ENCODE results near the gene ARL4D.
"Not testable (repeated sequence)": the region's sequence is repeated elsewhere in the genome, so short reads cannot be mapped to it uniquely, and the experiment has no call there.

ARL4D gene

GRCh38 chr17:43389046-43389947 is 9.5 kb upstream of the ARL4D start:
- ChIA-PET CTCF (interaction anchor here (1.1 to 2.8 kb wide), 9 partner anchors 8 to 95 kb away, joined by 3 to 26 read pairs (median 8); partner anchors contain the start of gene DHX8), POLR2A (interaction anchor here (1.2 to 4.8 kb wide), 5 partner anchors 9 to 94 kb away, joined by 3 to 79 read pairs (median 12); partner anchors contain the start of genes ARL4D and DHX8)
- DNase-seq (ENCODE audit: extremely low spot score): peak; percentile 77
- peak; percentile 87 for TF ChIP-seq CTCF (IDR thresholded peaks at IDR 0.05; ENCODE audit: control extremely low read depth, extremely low read depth, low read depth, missing control alignments)

GRCh38 chr17:43392397-43392796 is 6.4 kb upstream of the ARL4D start:
- TF ChIP-seq CTCF (IDR thresholded peaks at IDR 0.05; ENCODE audit: control extremely low read depth, extremely low read depth, low read depth, missing control alignments): no peak
- CTCF ChIA-PET: interaction anchor here (0.8 to 11.8 kb wide), 10 partner anchors 10 to 281 kb away, joined by 3 to 266 read pairs (median 4); partner anchors contain the start of gene DHX8
- DNase-seq (ENCODE audit: extremely low spot score): no peak
- POLR2A ChIA-PET: interaction anchor here (1.5 kb wide), 1 partner anchor 32 kb away, joined by 4 read pairs; no protein-coding TSS in a partner anchor

GRCh38 chr17:43393944-43394482 is 4.8 kb upstream of the ARL4D start:
- DNase-seq (ENCODE audit: extremely low spot score): peak; percentile 86
- POLR2A ChIA-PET: interaction anchor here (1.5 to 2.1 kb wide), 2 partner anchors 26 to 33 kb away, joined by 4 to 7 read pairs; no protein-coding TSS in a partner anchor
- CTCF ChIA-PET: interaction anchor here (0.7 to 11.8 kb wide), 31 partner anchors 8 to 578 kb away, joined by 3 to 266 read pairs (median 4); partner anchors contain the start of gene DHX8
- TF ChIP-seq CTCF (IDR thresholded peaks at IDR 0.05; ENCODE audit: control extremely low read depth, extremely low read depth, low read depth, missing control alignments): peak; percentile 83

GRCh38 chr17:43394696-43395095 is 4.1 kb upstream of the ARL4D start:
- POLR2A ChIA-PET: interaction anchor here (2.1 kb wide), 1 partner anchor 27 kb away, joined by 7 read pairs; no protein-coding TSS in a partner anchor
- CTCF ChIA-PET: interaction anchor here (0.8 to 11.8 kb wide), 24 partner anchors 8 to 579 kb away, joined by 3 to 266 read pairs (median 4); partner anchors contain the start of gene DHX8

GRCh38 chr17:43395165-43395564 is 3.6 kb upstream of the ARL4D start:
- ChIA-PET CTCF (interaction anchor here (0.9 to 11.8 kb wide), 11 partner anchors 7 to 278 kb away, joined by 3 to 266 read pairs (median 4); partner anchors contain the start of gene DHX8), POLR2A (interaction anchor here (2.1 kb wide), 1 partner anchor 27 kb away, joined by 7 read pairs; no protein-coding TSS in a partner anchor)
- TF ChIP-seq CTCF (IDR thresholded peaks at IDR 0.05; ENCODE audit: control extremely low read depth, extremely low read depth, low read depth, missing control alignments): no peak

More at GRCh38 chr17:43394696-43395095, 4.1 kb upstream of the ARL4D start:
- DNase-seq (ENCODE audit: extremely low spot score): not testable (repeated sequence)

GRCh38 chr17:43396491-43397060 is 2.2 kb upstream of the ARL4D start:
- POLR2A ChIA-PET: interaction anchor here (1.0 kb wide), 1 partner anchor 36 kb away, joined by 3 read pairs; no protein-coding TSS in a partner anchor
- CTCF ChIA-PET: interaction anchor here (0.7 to 11.8 kb wide), 5 partner anchors 8 to 277 kb away, joined by 3 to 266 read pairs (median 4); partner anchors contain the start of gene DHX8
- DNase-seq (ENCODE audit: extremely low spot score): no peak
- TF ChIP-seq CTCF (IDR thresholded peaks at IDR 0.05; ENCODE audit: control extremely low read depth, extremely low read depth, low read depth, missing control alignments): no peak

More at GRCh38 chr17:43395165-43395564, 3.6 kb upstream of the ARL4D start:
- no peak for DNase-seq (ENCODE audit: extremely low spot score)

All from GM10248 (cell line).